Umbilical cord (tissue), 2 donors: ENCODE results near the gene GADD45A. TPM values are rescaled to one million over a fixed set of nuclear protein-coding genes. Genes with fewer than 3 reads are reported as not detected.

Experiments used
- DNase-seq: peaks from one replicate; pipeline ENCODE4 v3.0.0-alpha.2; 2015; ENCODE audit warnings: low spot score
- total RNA-seq: library from RNA; depleted of rRNA; stranded (reverse); fragments of >200 nt; gene quantifications from one replicate; pipeline ENCODE4 v1.2.3, GENCODE V29; 2014; ENCODE audit warnings: low replicate concordance; ENCODE audit not compliant: insufficient read depth

Gene GADD45A
- total RNA-seq, 1 donor from 2014 or later: 33.0 TPM

GRCh38 chr1:67688526-67689219, 3.7 kb downstream of the GADD45A start:
- DNase-seq: no peak

DNA sequence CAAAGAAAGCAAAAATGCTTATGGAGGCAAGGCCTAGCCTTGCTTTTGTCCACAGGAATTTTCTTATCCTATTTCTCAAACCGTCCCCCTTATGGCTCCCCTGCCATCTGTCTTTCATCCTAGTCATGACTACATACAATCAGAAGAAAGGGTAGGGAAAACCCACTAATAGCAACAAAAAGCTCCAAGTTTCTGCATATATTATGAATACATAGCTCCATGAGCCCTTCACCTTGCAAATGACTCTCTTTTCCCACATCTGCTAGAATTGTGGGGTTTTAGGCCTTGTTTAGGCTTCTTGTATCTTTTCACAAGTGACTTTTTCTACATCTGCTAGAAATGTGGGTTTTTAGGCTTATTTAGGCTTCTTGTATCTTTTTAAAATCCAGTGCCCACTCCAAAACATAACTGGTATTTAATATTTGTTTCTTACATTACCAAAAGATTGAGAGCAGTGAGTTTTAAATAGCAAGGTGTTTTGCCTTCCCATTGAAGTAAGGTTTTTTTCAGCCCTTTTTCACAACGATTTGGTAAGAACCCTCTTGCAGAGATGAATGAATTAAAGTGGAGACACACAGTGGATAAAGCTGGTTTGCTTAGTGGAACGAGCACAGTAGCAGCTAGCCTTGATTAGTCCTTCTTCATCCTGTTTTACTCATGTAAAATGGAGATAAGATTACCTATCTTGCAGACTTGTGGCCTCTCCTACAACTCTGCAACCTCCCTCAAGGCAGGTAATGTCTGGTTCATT, 4.4 kb downstream of the GADD45A start:
- no peak for DNase-seq

- DNase-seq: no peak
These were observed 5.0 kb downstream of the GADD45A start for GRCh38 chr1:67690018-67690363.

GRCh38 chr1:67690411-67690810, 5.4 kb downstream of the GADD45A start:
- no peak for DNase-seq

DNA sequence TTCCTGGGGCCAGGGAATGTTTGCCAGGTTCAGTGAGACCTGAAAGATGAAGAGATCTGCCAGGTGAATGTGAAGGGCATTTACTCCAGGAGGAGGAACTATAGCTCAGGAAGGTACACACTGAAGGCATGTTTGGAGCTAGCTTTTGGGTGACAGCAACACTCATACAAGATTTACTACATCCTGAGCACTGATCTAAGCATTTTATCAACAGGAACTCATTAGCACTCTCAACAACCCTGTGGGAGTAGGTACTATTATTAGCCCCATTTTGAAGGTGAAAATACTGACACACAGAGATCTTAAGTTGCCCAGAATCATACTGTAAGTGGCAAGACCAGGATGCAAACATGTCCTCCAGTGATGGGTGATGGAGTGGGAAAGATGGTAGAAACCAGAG, 6.7 kb downstream of the GADD45A start:
- no peak for DNase-seq

GRCh38 chr1:67695963-67696362, 11.0 kb downstream of the GADD45A start:
- no peak for DNase-seq

- no peak for DNase-seq
These were observed 11.7 kb downstream of the GADD45A start for GRCh38 chr1:67696708-67697107.

- DNase-seq: no peak
These were observed 15.2 kb downstream of the GADD45A start for GRCh38 chr1:67700220-67700619.

DNA sequence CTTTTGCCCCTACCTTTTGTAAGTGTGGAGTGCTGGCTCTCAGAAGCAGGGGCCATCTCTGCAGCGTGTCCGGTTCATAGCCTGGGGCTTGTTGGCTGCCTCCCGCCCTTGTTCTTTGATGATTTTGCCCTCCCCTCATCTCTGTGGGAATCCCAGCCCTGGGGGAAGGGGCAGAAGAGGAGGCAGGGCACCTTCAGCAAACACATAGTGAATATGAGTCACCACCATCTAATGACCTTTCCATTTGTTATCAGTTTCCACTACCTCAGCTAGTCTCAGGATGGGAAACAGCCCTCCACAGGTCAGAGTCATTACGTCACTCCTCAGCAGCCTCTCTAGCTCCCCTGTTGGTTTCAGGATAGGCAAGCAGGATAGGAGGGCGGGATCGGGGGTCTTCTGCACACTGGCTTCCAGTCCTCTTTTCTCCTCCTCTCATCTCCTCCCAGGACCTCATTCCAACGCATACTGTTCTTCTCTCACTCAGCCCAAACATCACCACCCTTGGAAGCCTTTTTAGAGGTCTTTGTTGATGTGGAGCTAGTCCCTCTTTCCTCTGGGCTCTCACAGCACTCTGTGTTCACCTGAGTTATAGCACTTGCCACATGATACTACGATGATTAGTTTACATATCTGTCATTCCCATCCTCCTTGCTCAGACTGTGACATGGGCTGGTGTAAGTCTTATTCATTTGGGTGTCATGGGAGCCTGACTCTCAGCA, 15.8 kb downstream of the GADD45A start:
- DNase-seq: no peak

DNA sequence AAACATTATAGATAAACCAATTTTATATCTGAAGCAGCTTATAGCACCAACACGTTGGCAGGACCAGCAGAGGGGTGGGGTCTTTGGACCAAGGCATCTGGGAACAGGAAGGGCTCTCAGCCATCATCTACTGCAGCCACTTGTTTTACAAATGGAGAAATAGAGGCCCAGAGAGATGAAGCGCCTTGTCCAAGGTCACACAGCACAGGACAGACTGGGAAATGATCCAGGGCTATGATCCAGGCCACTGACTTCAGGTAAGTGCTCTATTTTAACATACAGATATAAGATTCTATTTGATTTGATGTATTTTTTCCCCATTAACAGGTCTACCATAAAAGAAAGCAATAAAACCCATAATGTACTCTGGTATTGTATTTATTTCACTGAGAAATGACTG, 16.9 kb downstream of the GADD45A start:
- DNase-seq: no peak

GRCh38 chr1:67704351-67704750, 19.4 kb downstream of the GADD45A start:
- no peak for DNase-seq

DNA sequence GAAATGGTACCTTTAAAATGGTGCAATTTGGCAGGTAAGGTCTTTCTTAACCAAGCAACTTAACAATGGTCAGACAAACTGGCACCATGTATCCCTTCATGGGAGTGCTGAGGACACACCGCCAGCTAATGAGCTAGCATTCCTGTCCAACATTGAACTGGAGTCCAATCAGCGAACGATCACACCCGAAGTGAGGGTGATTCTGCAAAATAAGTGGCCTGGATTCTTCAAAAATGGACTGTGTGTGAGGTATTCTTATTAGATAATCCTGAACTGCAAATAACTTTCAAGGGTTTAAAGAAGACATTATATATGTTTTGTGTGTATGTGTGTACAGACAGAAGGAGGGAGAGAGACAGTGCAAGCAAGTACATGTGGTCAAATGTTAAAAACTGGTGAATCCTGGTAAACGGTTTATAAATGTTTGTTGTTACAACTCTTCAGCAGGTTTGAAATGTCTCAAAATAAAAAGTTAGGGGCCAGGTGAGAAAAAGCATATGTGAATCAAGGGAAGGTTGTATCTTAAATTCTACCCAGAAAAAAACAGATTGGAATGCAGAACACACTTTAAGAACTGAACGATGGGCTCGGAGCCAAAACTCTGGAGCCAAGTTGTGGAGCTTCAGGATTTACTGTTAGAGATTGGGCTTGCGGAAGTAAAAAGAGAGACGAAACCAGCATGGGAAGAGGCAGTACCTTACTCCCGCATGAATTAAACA, 20.9 kb downstream of the GADD45A start:
- peak; percentile 80 for DNase-seq

GRCh38 chr1:67708606-67709005, 23.6 kb downstream of the GADD45A start:
- DNase-seq: no peak

DNA sequence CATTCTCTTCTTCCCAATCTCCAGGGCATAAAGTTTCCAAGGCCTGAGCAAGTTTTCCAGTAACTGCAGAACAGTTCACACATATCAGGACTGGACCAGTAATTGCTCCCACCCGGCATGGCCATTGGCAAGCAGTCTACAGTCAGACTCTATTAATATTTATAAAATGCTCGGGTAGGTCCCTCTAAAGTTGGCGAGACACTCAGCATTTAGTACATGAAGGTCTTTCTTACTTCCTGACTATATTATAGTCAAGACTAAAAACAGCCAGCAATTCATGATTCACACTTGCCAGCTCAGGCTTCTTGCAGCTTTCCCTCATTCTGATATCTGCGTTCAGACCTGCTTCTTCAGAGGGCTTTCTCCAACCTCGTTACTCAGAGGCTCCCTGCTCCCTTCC, 25.4 kb downstream of the GADD45A start:
- DNase-seq: no peak

DNA sequence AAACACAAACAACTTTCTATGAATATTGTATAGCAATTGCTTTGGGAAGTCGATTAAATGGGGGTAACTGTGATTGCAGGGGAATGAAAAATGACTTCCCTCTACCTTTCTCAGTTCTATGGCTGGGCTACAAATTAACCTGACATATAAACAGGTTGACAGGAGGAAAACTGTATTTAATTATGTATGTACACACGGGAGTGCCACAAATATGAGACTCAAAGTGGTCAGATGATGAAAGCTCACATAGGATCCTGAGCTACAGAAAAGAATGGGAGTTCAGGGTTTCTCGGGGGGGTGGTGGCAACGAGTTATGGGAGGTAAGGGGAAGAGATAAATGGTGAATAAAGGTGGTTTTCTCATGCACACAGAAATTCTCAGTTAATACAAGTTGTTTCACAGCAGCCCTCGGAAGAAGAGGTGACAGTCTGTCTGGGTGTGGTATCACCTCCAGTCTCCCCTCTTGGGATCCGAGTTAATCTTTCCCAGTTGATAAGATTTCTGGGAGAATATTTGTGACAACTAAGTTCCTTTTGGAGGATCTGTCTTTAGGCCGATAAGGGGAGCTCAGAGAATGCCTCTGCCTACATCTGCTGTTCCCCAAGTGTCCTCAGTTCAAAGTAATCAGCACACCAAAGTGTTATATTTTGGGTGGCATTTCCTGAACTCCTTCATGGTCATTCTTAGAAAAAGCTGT, 26.3 kb downstream of the GADD45A start:
- DNase-seq: no peak

- no peak for DNase-seq
These were observed 26.8 kb downstream of the GADD45A start for GRCh38 chr1:67711855-67712212.

- no peak for DNase-seq
These were observed 28.3 kb downstream of the GADD45A start for GRCh38 chr1:67713057-67713846.

DNA sequence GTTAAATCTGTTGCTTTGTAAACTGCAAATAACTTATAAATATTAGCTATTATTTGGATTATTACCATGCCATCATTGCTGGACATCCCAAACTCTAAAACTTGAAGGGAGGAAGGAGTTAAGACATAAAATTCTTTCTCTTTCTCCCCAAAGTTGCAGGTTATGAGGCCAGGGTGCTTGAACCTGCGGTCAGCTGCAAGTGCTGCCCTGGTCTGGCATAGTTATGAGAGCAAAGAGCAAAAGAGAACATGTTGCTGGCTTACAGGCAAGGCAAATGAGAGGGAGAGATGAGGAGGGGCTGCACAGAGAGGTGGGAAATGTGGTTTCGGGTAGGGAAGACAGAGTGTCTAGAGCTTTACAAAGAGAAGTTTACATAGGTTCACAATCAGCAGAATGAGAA, 30.8 kb downstream of the GADD45A start:
- DNase-seq: no peak

DNA sequence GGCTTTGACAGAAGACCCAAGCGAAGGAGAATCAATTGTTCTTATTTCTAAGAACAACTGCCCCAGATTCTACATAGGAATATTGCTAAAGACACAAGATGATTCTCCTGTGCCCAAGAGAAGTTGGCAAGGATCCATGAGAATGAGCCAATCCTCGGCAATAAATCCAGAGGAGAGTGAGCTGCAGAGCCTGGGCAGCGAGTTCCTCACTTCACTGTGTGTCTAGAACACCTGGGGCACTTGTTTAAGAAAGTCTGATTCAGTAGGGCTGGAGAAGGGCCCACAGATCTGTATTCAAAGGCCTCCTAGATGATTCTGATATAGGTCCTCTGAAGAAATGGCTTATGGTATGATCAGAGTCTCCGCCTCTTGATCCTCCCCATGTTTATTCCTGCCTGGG, 31.8 kb downstream of the GADD45A start:
- DNase-seq: no peak

- no peak for DNase-seq
These were observed 32.9 kb downstream of the GADD45A start for GRCh38 chr1:67717876-67718275.
